NCI-H446 (cell line): ENCODE measurements around the gene ALG14.
"Not testable (repeated sequence)": the region's sequence is repeated elsewhere in the genome, so short reads cannot be mapped to it uniquely, and the experiment has no call there.

Experiments
- DNase-seq, 2 experiments: peaks; one replicate each; lab custom pipeline; 2025; lab: John Stamatoyannopoulos, UW

ALG14 gene

DNA sequence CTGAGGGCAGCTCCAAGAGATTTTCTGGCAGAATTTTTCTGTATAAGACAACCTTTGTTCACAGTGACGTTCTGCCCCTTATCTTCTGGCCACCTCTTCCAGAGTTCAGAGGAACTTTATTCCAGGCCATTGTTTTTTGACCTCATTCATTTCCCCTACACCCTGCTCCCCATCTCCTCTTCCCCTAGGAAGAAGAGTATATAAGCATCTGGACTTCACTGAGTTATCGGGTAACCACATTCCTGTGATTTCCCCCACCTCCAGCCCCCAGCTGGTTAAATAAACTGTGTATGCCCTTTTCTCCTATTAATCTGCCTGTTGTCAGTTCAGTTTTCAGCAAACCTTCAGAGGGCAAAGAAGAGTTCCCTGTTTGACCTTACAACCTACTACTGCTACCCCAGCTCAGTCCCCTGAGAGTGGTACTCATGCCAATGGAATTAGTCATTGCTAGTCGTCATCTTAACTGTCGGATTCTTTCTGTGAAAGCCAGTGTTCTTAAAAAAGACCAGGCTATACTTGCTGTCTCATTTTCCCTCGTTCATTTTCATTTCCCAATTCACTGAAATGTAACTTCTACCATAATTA lies 14.3 kb upstream of the ALG14 start:
- peak; percentile 7 to 67 for DNase-seq

GRCh38 chr1:95085376-95085775 lies 12.6 kb upstream of the ALG14 start:
- no peak for DNase-seq

GRCh38 chr1:95084317-95085176 lies 11.8 kb upstream of the ALG14 start:
- peak; percentile 38 to 72 for DNase-seq

DNA sequence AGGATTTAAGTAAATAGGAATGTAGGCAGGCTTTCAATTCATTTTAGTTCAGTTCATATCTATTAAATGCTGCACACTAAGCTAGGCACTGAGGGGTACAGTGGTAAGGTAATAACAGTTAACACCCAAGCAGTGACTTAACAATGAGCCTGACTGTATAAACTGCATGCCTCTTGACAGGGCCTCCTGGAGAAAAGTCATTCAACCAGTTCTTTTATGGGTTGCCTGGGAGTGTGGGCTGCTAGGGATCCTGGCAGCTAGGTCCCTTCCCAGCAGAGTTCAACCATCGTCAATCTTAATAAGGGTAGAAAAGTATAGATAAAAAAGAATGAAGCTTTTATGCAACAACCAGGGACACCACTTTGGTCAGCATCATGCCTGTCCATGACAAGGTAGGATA lies 8.1 kb upstream of the ALG14 start:
- DNase-seq: no peak

GRCh38 chr1:95080446-95080845 lies 7.7 kb upstream of the ALG14 start:
- DNase-seq: no peak

GRCh38 chr1:95076034-95076433 lies 3.3 kb upstream of the ALG14 start:
- no peak for DNase-seq

GRCh38 chr1:95073446-95073845 lies 695 bp upstream of the ALG14 start:
- peak in 1 of 2 experiments; percentile 4 for DNase-seq

GRCh38 chr1:95072117-95072516 lies 634 bp downstream of the ALG14 start:
- DNase-seq: no peak

DNA sequence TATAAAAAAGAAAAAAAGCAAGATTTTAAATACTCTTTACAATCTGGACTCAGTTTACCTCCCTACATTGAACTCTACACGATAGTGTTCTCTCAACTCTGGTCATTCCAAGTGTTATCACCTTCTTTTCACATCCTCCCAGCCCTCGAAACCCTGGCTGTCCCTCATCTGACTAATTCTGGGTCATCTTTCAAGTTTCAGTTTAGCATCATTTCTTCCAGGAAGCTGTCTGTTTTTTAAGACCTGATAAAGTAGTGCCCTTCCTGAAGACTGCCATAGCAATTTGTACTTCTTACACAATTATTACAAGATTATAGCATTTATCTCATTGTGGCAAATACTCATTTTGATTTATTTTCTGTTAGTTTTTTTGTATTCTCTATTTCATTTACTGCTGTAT lies 1.2 kb downstream of the ALG14 start:
- no peak for DNase-seq

DNA sequence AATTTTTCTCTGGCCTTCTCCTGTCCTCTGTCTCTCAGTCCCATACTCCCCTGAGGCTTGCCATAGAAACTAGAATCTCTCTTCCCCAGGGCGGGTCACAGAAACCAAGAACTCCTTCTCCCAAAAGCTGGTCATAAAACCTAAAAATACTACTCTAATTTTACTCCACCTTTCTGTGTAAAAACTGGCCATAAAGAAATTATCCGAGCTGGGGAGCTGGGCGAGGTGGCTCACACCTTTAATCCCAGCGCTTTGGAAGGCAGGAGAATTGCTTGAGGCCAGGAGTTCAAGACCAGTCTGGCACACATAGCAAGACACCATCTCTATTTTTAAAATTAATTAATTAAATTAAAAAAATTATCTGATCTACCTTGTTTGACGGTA lies 3.0 kb downstream of the ALG14 start:
- DNase-seq: no peak

GRCh38 chr1:95068956-95069709 lies 3.6 kb downstream of the ALG14 start:
- no peak for DNase-seq

GRCh38 chr1:95067568-95067967 lies 5.2 kb downstream of the ALG14 start:
- no peak for DNase-seq

GRCh38 chr1:95067062-95067461 lies 5.7 kb downstream of the ALG14 start:
- no peak for DNase-seq

GRCh38 chr1:95061445-95062006 lies 11.2 kb downstream of the ALG14 start:
- no peak for DNase-seq

- DNase-seq: no peak
Measured at GRCh38 chr1:95058974-95059373, 13.8 kb downstream of the ALG14 start.

- peak; percentile 27 to 69 for DNase-seq
Measured at GRCh38 chr1:95057351-95057750, 15.4 kb downstream of the ALG14 start.

GRCh38 chr1:95049935-95050334 lies 22.8 kb downstream of the ALG14 start:
- DNase-seq: peak; percentile 35 to 74

- DNase-seq: no peak
Measured at GRCh38 chr1:95048317-95048716, 24.4 kb downstream of the ALG14 start.

DNA sequence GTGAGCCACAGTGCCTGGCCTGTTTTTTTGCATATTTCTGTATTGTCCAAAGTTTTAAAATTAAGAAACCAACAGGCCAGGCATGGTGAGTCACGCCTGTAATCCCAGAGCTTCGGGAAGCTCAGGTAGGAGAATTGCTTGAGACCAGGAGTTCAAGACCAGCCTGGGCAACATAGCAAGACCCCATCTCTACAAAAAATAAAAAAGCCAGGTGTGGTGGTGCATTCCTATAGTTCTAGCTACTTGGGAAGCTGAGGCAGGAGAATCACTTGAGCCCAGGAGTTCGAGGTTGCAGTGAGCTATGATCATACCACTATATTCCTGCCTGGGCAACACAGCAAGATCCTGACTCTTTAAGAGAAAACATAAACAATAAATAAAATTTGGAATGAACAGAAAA lies 25.1 kb downstream of the ALG14 start:
- DNase-seq: not testable (repeated sequence)

GRCh38 chr1:95046359-95046758 lies 26.4 kb downstream of the ALG14 start:
- no peak for DNase-seq

DNA sequence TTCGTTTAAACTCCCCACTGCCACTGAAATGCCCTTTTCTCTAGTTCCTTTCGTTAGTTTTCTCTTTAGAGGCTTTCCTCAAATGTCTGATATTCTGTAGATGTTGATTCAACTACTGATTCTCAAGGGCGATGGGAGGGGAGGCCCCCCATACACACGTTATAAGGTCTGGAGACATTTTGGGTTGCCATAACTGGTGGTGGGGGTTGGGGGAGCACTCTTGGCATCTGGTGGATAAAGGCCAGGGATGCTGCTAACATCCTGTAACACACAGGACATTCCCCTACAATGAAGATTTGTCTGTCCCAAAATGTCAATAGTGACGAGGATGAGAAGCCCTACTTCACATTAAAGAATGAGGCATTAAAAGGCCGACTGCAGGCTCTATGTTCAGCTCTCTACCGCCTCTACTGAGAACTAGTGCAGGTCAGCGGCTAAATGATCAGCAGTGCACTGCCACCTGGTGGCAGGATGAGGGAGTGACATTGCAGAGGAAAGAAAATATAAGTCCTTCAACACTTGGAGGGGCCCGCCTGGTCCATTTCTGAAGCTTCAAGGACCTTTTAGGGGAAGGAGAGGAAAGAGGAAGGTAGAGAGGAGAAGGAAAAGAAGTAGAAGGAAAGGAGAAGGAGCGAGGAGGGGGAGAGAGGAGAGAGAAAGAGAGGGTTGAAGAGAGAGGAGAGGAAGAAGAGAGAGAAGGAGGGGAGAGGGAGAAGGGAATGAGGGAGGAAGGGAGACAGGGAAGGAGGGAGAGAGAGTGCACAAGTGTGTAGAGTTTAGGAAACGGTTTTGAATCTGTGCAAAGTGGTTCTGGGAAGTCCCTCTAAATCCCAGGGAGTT lies 29.4 kb downstream of the ALG14 start:
- peak; percentile 80 to 91 for DNase-seq

DNA sequence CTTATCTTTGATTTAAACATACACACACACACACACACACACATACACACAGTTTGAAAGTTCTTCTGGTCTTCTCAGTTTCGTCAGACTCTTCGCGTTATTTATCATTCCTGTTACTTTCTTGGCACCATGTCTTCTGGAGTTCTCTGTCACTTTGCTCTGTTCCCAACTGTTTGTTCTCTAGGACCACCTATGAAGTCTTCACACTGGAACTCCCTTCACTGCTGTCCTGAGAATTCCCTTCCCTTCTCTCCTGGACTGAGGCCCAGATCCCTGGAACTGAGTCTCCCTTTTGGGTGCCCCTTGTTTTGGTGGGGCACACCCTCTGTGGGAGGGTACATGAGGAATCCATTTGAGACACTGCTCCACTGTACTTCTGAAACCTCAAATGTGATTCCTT lies 30.5 kb downstream of the ALG14 start:
- DNase-seq: no peak
